ENCODE results near the gene TRIM32.
"Not testable (repeated sequence)": the region's sequence is repeated elsewhere in the genome, so short reads cannot be mapped to it uniquely, and the experiment has no call there.

TRIM32 gene

GRCh38 chr9:116674210-116674980 lies 12.7 kb upstream of the TRIM32 start:
- no peak for DNase-seq (ENCODE audit: low read depth in 2 of 2)

- no peak for DNase-seq (ENCODE audit: low read depth in 2 of 2)
Observed at GRCh38 chr9:116683535-116683934, 3.6 kb upstream of the TRIM32 start.

GRCh38 chr9:116685166-116685565 lies 1.9 kb upstream of the TRIM32 start:
- DNase-seq (ENCODE audit: low read depth in 2 of 2) = no peak

DNA sequence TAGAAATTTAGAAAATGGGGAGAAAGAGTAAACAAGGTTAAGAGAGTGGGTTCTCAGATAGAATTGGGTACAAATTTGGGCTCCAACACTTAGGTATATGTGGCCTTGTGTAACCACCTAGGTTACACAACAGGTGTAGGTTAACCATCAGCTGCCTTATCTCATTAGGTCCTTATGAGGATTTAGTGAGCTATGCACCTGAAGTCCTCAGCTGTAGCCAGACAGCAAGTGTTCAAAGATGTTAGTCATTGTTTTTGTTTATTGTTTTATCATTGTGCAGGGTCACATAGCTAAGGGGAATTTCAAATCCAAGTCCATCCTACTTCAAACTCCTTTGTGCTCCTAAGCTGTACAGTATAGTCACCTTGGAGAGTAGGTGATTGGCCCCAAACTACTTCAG lies 970 bp upstream of the TRIM32 start:
- no peak for DNase-seq (ENCODE audit: low read depth in 2 of 2)

DNA sequence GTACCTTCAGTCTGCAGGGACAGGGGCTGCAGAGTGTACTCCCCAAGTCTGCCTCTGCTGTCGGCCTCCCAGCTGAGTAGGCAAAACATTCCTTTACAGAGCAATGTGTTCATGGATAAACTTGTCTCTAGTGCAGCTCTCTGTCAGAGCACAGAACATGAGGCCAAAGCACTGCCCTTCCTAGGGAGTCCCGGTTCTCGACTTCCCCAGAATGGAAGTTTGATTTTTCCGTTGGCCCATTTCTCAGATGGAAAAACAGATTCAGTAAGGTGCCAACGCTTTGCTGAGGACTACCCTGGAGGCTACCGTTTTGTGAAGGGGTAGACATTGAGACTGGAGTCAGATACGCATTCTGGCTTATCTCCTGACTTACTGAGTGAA lies 422 bp upstream of the TRIM32 start:
- no peak for DNase-seq (ENCODE audit: low read depth in 2 of 2)

DNA sequence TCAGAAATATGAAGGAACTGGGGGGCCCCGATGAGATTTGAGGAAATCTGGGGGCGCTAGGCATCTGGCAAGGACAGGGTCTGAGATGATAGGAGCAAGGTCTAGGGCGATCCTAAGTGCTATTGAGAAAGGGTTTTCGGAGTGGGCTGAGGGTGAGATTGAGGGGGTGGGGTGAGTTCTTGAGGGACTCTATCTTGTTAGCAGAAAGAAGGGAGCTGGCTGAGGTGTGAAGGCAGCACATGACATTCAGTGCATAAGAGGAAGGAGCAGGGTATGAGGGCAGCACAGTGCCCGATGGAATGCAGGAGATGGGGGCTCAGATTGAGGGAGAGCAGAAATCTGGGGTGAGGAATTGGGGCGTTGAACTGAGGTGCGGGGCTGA lies 640 bp downstream of the TRIM32 start:
- DNase-seq (ENCODE audit: low read depth in 2 of 2) = no peak

DNA sequence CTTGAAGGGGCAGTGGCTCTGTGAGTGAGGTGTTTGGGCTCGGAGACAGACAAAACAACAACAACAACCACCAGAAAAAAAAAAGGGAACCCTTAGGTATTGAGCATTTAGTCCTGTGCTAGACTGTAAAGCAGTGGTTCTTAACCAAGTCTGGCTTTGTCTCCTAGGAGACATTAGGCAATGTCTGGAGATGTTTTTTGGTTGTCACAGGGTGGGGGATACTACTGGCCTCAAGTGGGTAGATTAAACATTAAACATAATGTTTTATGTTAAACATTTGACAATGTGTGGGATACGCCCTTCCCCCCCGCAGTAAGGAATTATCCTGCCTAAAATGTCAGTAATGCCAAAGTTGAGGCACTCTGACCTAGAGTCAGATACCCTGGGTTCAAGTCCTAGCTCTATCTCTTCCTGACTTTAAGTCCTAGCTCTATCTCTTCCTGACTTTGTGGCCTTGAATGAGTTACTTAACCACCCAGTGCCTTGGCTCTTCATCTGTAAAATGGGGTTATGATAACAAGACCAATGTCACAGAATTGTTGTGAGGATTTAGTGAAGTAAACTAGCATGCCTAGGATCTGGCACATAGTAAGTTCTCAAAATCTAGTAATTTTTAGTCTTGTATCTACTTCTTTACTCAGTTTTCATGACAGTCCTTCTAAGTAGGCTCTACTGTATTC lies 1.8 kb downstream of the TRIM32 start:
- DNase-seq (ENCODE audit: low read depth in 2 of 2) = no peak

DNA sequence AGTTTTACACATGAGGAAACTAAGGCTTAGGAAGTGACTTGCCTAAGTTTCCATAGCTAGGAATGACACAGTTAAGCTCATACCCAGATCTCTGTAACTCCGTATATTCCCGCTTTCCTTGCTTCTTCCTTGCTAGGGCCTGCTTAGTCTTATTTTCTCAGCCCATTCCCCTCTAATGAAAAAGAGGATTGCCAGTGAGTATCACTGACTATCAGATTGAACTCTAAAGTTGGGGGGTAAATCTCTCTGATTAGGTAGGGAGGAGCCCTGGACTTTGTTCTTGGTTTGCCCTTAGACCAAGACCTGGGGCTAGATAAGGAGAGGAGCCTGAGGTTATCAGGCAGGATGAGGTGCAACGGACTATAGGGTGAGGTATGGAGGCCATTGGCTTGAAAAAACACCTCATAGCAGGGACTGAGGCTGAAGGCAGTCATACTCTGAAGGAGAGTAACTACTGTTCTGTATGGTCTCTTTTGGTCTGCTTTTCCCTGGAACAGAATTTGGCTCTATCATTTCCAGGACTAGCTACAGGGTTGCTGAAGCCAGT lies 2.5 kb downstream of the TRIM32 start:
- no peak for DNase-seq (ENCODE audit: low read depth in 2 of 2)

DNA sequence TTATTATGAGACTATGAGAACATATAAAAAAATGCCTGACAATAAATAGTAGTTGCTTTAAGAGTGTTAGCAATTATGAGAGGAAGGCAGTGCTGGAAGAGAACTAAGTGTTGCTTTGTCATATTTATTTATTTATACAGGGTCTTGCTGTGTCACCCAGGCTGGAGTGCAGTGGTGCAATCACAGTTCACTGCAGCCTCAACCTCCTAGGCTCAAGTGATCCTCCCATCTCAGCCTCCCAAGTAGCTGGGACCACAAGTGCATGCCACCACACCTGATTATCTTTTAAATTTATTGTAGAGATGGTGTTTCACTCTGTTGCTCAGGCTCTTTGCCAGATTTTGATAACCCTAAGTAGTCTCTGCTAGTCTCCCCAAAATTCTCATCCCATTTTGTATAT lies 3.7 kb downstream of the TRIM32 start:
- DNase-seq (ENCODE audit: low read depth in 2 of 2) = not testable (repeated sequence)

- no peak for DNase-seq (ENCODE audit: low read depth in 2 of 2)
Observed at GRCh38 chr9:116691607-116692006, 4.5 kb downstream of the TRIM32 start.

DNA sequence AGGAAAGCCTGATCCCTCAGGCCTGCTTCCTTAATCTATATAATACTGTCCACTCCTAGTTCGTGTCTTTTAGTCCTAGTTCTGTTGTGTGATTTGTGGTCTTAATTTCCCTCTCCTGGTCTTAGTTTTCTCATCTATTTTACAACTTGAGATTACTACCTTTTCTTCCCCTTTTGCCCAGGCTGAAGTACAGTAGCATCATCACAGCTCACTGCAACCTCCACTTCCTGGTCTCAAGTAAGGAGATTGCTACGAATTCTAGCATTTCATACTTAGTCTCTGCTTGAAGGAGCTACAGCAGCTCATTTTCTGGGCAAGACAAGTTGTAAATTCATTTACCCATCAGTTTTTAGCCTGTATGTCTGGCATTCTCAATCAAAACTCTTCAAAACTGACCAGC lies 5.5 kb downstream of the TRIM32 start:
- DNase-seq (ENCODE audit: low read depth in 2 of 2) = no peak

DNA sequence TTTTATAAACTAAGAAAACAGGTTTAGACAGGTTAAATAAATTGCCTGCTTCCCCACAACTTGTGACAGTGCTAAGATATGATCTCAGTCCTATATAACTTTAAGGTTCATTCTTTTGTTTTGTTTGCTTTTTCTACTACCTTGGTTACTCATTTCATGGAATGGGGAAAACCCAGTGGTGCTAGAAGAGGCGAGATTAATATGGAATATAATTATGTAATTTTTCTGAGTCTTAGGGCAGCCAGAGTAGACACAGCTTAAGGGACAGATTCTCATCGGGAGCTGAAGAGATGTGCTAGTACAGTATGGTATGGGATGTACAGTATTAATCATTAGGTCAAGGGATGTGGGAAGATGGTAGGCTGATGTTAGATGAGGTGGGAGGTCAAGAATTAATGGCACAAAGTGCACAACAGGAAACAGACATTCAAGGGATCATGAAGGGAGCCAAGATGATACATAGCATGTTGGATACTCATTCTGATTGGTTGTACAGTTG lies 6.2 kb downstream of the TRIM32 start:
- DNase-seq (ENCODE audit: low read depth in 2 of 2) = no peak

DNA sequence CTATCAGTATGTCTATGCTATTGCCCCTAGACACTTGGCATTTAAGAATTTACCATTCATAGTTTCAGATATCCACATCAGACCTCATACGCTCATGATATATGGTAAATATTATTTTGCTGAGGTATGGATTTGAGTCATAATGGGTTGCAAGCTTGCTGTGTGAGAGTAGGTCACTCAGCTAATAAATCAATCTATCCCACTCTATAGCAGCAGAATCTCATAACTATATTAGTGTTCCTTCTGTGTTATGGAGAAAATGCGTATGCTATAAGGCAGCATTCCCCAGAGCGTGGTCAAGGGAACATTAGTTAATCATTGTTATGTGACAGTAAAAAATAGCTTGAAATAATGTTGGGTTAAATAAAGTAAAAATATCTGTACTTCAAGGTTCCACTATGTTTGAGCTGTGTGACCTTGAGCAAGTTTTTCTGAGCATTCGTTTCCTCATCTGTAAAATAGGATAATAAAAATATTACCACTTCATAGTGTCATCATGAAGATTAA lies 7.7 kb downstream of the TRIM32 start:
- no peak for DNase-seq (ENCODE audit: low read depth in 2 of 2)

DNA sequence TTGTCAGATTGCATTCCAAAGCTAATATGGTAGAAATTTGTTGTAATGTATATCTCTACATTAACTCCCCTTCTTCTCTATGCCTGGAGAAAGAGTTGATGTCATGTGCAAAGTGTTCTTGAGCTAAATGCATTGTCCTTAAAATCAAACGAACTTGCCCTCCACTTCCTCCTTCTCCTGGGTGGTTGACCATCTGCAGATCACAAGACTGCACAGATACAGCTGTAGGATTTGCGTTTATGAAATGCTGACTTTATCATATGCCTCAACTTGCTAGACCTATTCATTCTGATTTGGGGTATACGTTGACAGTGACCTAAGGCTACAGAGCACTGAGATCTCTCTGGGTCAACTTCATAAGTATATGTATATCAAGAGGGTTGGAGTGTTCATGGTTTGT lies 8.3 kb downstream of the TRIM32 start:
- no peak for DNase-seq (ENCODE audit: low read depth in 2 of 2)

DNA sequence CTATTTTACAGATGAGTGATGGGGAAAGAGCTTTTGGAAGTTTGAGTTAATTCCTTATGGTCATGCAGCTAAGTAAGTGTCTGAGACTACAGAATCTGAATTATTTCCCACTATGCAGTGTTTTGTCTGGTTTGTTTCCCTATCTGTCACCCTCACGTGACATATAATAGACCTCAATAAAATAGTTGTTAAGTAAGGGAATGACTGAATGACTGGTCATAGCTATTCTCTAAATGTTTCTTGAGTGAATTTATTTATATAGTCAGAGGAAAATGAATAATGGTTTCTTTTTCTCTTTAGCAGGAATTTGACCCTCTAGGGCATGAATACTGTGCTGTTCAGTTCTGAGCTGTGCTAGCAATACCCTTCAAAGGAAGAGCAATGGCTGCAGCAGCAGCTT lies 10.3 kb downstream of the TRIM32 start:
- DNase-seq (ENCODE audit: low read depth in 2 of 2) = peak in 1 of 2 experiments; percentile 13

DNA sequence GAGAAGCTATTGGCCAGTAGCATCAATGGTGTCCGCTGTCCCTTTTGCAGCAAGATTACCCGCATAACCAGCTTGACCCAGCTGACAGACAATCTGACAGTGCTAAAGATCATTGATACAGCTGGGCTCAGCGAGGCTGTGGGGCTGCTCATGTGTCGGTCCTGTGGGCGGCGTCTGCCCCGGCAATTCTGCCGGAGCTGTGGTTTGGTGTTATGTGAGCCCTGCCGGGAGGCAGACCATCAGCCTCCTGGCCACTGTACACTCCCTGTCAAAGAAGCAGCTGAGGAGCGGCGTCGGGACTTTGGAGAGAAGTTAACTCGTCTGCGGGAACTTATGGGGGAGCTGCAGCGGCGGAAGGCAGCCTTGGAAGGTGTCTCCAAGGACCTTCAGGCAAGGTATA lies 10.8 kb downstream of the TRIM32 start:
- DNase-seq (ENCODE audit: low read depth in 2 of 2) = no peak

DNA sequence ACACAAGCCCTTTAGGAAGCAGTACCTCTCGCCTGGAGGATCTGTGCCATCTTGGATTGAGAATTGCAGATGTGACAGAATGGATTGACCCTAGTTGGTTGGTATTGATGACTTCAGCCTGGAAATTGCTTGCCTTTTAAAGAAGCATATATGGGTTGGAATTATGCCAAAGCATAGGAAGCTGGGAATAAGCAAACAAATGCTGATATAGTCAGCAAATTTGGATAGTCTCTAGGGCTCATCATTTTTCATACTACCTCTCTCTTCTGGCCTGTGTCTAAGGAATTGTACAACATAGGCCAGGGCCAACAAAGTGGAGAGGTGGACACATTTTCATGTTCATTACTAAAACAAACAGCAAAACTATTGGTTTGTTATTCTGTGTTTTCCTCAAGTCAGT lies 13.2 kb downstream of the TRIM32 start:
- DNase-seq (ENCODE audit: low read depth in 2 of 2) = no peak

- DNase-seq (ENCODE audit: low read depth in 2 of 2) = no peak
Observed at GRCh38 chr9:116700882-116701865, 14.1 kb downstream of the TRIM32 start.

DNA sequence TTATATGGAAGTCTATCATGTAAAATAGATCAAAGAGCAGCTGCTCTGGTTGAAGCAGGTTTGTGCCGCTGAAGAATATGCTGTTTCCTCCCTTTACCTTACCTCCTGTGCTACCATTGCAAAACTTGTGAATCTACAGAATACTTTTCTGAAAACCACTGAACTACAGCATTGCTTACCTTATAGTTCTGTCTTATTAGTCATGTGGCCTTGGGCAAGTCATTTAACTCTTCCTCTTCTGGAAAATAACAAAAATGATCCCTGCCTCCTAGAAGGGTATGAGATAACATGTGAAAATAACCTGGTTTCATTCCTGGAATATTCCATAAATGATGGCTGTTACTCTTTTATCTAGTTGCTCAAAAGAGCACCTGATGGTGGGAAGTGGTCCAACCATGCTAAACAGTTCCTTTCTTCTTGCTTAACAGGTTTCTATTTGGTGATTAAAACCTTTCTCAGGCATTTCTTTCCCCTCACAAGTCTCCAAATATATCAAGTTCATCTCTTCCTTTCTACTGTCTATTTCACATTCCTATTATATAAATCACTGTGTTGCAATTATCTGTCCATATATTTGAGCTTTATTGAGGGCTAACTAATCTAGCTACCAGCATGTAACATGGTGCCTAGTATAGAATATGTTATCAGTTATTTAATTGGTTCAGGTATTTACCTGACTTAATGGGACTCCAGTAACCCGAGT lies 15.0 kb downstream of the TRIM32 start:
- DNase-seq (ENCODE audit: low read depth in 2 of 2) = no peak

DNA sequence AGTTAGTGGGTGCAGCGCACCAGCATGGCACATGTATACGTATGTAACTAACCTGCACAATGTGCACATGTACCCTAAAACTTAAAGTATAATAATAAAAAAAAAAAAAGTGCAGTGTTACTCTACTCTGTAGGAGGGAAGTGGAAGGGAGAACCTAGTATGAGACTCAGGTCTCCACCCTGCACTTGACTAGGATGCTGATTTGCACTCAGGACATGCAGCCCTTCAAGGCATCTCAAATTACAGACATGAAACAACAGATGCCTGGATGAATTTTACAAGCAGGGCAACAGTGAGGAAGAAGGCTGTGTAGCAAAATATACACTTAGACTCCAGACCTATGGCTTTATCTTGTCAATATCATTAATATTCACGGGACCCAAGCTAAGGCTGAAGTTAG lies 16.5 kb downstream of the TRIM32 start:
- DNase-seq (ENCODE audit: low read depth in 2 of 2) = no peak

DNA sequence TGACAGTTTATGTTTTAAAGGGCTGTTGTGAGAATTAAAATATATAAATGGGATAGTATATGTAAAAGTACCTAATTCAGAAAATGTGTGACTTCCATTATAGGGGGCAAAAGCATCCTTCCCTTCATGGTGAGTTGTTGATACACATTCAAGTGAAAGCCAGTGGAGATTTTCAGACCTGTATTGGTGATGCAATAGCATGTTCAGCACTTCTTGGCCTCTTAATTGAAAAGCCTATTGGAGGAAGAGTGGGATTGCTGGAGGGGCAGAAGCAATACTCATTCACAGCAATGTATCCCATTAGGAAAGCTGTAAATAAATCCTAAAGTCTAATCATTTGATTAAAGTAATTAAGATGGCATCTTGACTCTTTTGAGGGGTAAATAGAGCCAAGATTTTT lies 17.4 kb downstream of the TRIM32 start:
- DNase-seq (ENCODE audit: low read depth in 2 of 2) = no peak

Data from fibroblast of skin of left biceps (primary cell).